Measurements from ENCODE around the gene WIPF2.

WIPF2 gene

DNA sequence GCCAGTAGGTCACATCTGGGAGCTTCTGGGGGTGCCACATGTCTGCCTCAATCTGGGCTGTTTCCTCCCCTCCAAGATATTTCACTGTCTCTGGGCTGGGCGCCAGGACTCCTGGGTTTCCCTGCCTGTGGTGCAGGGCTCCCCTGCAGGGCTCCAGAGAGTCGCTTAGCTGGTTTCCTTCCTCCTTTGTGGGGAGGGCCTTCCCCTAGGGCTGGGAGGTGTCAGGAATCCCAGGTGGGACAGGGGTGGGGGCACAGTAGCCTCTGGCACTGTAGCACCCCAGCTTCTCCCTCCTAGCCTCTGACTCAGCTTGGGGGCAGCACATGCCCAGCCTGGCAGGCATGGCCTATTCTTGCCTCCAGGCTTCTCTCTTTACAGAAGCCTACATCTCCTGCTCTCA, 92.5 kb downstream of the WIPF2 start:
- Histone ChIP-seq H3K4me3 (ENCODE audit: insufficient read length, low read depth) (no peak overlapping the region), H3K9ac (ENCODE audit: insufficient read length, low read depth) (no peak overlapping the region), H3K4me1 (ENCODE audit: insufficient read depth, insufficient read length) (peaks cover 37% of the 10 kb centered on the region), H3K9me3 (ENCODE audit: insufficient read depth, low read length) (no peaks in the 10 kb centered on the region), H3K36me3 (ENCODE audit: insufficient read depth, insufficient read length, low read length) (no peaks in the 10 kb centered on the region), H3K27me3 (ENCODE audit: insufficient read depth, insufficient read length) (peaks cover 7% of the 10 kb centered on the region)
- DNase-seq (ENCODE audit: low read depth, low spot score) = no peak
- TF ChIP-seq SUZ12 (IDR thresholded peaks at IDR 0.05; ENCODE audit: extremely low read depth, insufficient read depth, insufficient read length) = no peak

DNA sequence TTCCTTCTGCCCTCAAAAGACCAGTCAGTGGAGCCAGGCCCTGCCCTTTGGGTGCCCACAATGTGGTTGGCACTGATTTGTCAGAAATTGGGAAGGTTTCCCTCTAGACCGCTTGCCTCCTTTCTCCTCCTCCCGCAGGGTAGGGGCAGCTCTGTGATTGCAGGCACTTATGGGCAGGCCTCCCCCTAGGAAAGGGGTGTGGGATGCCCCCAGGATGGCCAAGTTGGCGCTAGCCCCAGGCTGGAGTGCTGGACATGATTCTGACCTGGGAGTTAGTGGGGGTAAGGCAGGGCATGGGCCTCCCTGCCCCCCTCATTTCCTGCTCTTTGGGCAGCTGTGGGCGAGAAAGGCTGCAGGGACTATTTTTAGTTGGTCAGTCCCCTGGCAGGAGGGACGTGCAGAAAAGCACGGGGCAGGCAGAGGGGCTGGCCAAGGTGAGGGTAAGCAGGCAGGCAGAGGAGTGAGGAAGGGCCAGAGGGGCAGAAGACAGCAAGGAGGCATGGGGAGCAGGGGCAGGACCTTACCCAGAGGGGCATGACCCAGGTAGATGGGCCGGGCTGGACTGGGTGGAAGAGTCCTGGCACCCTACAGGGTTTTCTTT, 93.1 kb downstream of the WIPF2 start:
- Histone ChIP-seq H3K9me3 (ENCODE audit: insufficient read depth, low read length) (no peaks in the 10 kb centered on the region), H3K4me3 (ENCODE audit: insufficient read length, low read depth) (no peak overlapping the region), H3K9ac (ENCODE audit: insufficient read length, low read depth) (no peak overlapping the region), H3K36me3 (ENCODE audit: insufficient read depth, insufficient read length, low read length) (no peaks in the 10 kb centered on the region), H3K27me3 (ENCODE audit: insufficient read depth, insufficient read length) (peaks cover 12% of the 10 kb centered on the region), H3K4me1 (ENCODE audit: insufficient read depth, insufficient read length) (peaks cover 38% of the 10 kb centered on the region)
- DNase-seq (ENCODE audit: low read depth, low spot score) = no peak
- no peak for TF ChIP-seq SUZ12 (IDR thresholded peaks at IDR 0.05; ENCODE audit: extremely low read depth, insufficient read depth, insufficient read length)
- no peak for TF ChIP-seq ZNF274 (IDR thresholded peaks at IDR 0.05; ENCODE audit: low read depth, low read length)
- TF ChIP-seq YY1 (IDR thresholded peaks at IDR 0.05; ENCODE audit: insufficient read depth, insufficient read length) = no peak

DNA sequence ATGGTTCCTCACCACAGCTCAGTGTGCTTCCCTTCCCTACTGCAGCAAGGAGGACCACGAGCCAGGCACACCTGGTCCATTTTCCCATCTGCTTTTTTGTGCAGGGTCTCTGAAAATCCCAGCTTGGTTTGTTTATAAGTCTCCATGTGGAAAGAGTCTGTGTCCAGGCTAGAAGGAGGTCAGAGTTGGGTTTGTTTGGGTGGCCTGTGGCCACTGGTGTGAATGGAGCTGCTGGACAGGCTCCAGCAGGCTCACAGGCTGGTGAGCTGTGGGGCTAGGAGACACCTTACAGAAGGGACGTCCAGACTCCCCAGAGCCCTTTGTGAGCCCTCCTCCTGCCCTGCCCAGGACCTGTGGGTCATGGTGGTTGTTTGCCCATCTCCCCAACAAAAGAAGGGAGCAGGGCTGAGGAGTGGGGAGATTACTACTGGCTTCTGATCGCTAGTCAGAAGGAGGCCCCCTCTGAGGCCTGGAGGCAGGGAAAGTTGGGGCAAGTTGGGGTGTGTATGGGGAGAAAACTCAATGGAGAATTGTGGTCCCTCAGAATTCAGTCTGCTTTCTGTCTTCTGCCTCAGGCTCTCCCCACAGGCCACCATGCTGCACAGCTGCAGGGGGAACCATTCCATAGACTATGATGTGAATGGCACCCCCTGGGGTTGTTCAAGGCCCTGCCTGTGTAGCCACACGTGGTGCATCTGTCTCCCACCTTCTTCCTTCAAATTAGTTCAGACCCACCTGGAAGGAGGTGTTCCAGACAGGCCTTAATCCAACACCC, 94.0 kb downstream of the WIPF2 start:
- peaks cover 31% of the 10 kb centered on the region for H3K4me1 ChIP-seq (ENCODE audit: insufficient read depth, insufficient read length)
- no peaks in the 10 kb centered on the region for H3K9me3 ChIP-seq (ENCODE audit: insufficient read depth, low read length)
- DNase-seq (ENCODE audit: low read depth, low spot score) = no peak
- no peak overlapping the region for H3K4me3 ChIP-seq (ENCODE audit: insufficient read length, low read depth)
- no peak overlapping the region for H3K9ac ChIP-seq (ENCODE audit: insufficient read length, low read depth)
- no peaks in the 10 kb centered on the region for H3K36me3 ChIP-seq (ENCODE audit: insufficient read depth, insufficient read length, low read length)
- no peak for TF ChIP-seq SUZ12 (IDR thresholded peaks at IDR 0.05; ENCODE audit: extremely low read depth, insufficient read depth, insufficient read length)
- TF ChIP-seq YY1 (IDR thresholded peaks at IDR 0.05; ENCODE audit: insufficient read depth, insufficient read length) = no peak
- no peak for TF ChIP-seq ZNF274 (IDR thresholded peaks at IDR 0.05; ENCODE audit: low read depth, low read length)
- H3K27me3 ChIP-seq (ENCODE audit: insufficient read depth, insufficient read length) = peaks cover 18% of the 10 kb centered on the region

DNA sequence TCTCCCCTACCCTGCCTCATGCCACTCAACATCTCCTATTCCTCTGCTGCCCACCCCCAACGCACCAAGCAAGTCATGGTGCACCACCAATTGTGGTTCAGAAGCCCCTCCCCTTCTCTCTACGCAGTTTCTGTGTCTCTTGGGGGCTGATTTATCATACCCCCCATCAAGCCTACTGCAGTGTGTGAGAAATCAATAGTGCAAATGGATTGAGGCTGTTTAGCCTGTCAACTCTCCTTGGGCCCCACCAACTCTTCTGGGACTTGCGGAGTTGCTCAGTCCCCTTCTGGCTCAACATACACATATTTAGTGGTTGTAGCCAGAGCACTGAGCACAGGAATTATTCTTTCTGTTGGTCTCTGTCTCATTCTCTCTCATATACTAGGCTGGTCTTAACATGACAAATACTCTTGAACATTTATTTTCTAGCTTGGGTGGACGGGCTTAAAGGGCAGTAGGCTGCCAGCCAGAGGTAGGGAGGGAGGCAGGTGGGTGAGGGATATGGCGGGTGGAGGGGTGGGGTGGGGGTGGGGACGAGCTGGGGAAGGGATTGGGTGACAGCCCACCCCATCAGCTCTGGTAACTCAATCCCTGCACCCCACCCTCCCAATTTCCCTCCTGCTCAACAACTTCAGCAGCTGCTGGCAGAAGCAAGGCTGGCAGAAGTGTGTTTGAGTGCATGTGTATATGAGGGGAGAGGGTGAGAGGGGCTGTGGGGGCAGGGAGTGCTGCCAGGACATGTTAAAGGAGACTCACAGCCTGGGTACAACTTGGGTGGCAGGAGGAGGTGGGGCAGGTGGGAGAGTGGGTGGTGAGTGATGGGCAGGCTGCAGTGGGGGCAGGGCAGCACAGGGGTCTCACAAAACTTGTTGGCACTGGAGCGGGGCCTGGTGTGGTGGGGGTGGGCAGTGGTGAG, 94.8 kb downstream of the WIPF2 start:
- DNase-seq (ENCODE audit: low read depth, low spot score) = no peak
- TF ChIP-seq SUZ12 (IDR thresholded peaks at IDR 0.05; ENCODE audit: extremely low read depth, insufficient read depth, insufficient read length) (no peak), YY1 (IDR thresholded peaks at IDR 0.05; ENCODE audit: insufficient read depth, insufficient read length) (no peak), ZNF274 (IDR thresholded peaks at IDR 0.05; ENCODE audit: low read depth, low read length) (no peak)

DNA sequence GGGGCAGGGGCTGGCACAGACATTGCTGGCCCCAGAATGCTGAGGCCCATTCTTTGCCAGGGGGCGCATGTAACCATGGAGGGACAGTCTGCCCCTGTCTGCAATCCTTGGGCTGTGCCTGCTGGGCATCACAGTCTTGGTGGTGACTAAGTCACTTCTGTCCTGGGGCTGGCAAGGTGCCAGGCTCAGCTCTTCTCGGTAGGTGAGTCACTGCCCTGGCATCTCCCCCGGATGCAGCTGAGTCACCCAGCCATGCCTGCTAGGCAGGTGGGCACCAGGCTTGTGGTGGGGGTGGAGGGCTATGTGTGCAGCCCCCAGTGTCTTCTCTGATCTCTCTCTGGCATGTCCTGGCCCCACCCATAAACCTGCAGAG, 95.5 kb downstream of the WIPF2 start:
- peaks cover 34% of the 10 kb centered on the region for H3K4me1 ChIP-seq (ENCODE audit: insufficient read depth, insufficient read length)
- no peak for DNase-seq (ENCODE audit: low read depth, low spot score)
- no peak for TF ChIP-seq ZNF274 (IDR thresholded peaks at IDR 0.05; ENCODE audit: low read depth, low read length)
- TF ChIP-seq YY1 (IDR thresholded peaks at IDR 0.05; ENCODE audit: insufficient read depth, insufficient read length) = no peak
- TF ChIP-seq SUZ12 (IDR thresholded peaks at IDR 0.05; ENCODE audit: extremely low read depth, insufficient read depth, insufficient read length) = no peak
- no peak overlapping the region for H3K4me3 ChIP-seq (ENCODE audit: insufficient read length, low read depth)
- H3K36me3 ChIP-seq (ENCODE audit: insufficient read depth, insufficient read length, low read length) = no peaks in the 10 kb centered on the region
- no peaks in the 10 kb centered on the region for H3K9me3 ChIP-seq (ENCODE audit: insufficient read depth, low read length)
- H3K9ac ChIP-seq (ENCODE audit: insufficient read length, low read depth) = no peak overlapping the region
- H3K27me3 ChIP-seq (ENCODE audit: insufficient read depth, insufficient read length) = peaks cover 25% of the 10 kb centered on the region

More for the DNA sequence above, 94.8 kb downstream of the WIPF2 start:
- peaks cover 22% of the 10 kb centered on the region for H3K27me3 ChIP-seq (ENCODE audit: insufficient read depth, insufficient read length)
- H3K9ac ChIP-seq (ENCODE audit: insufficient read length, low read depth) = no peak overlapping the region
- no peaks in the 10 kb centered on the region for H3K9me3 ChIP-seq (ENCODE audit: insufficient read depth, low read length)
- no peaks in the 10 kb centered on the region for H3K36me3 ChIP-seq (ENCODE audit: insufficient read depth, insufficient read length, low read length)
- H3K4me3 ChIP-seq (ENCODE audit: insufficient read length, low read depth) = no peak overlapping the region
- peaks cover 33% of the 10 kb centered on the region for H3K4me1 ChIP-seq (ENCODE audit: insufficient read depth, insufficient read length)

DNA sequence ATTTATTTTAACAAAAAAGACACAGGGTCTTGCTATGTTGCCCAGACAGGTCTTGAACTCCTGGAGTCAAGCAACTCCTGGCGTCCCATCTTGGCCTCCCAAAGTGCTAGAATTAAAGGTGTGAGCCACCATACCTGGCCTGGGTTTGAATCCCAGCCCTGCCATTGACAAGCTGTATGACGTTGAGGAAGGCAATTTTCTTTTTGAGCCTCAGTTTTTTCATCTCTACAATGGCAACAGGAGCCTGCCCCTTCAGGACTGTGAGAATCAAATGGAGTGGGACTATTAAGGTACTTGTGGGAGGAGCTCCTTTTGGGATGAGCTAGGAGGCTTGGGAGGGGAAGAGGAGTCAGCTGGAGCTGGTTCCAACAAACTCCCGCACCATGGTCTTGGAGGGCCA, 96.1 kb downstream of the WIPF2 start:
- no peaks in the 10 kb centered on the region for H3K36me3 ChIP-seq (ENCODE audit: insufficient read depth, insufficient read length, low read length)
- H3K9ac ChIP-seq (ENCODE audit: insufficient read length, low read depth) = no peak overlapping the region
- H3K9me3 ChIP-seq (ENCODE audit: insufficient read depth, low read length) = no peaks in the 10 kb centered on the region
- no peak for DNase-seq (ENCODE audit: low read depth, low spot score)
- H3K27me3 ChIP-seq (ENCODE audit: insufficient read depth, insufficient read length) = peaks cover 25% of the 10 kb centered on the region
- H3K4me3 ChIP-seq (ENCODE audit: insufficient read length, low read depth) = no peak overlapping the region
- H3K4me1 ChIP-seq (ENCODE audit: insufficient read depth, insufficient read length) = peaks cover 38% of the 10 kb centered on the region
- TF ChIP-seq SUZ12 (IDR thresholded peaks at IDR 0.05; ENCODE audit: extremely low read depth, insufficient read depth, insufficient read length) = no peak
- TF ChIP-seq ZNF274 (IDR thresholded peaks at IDR 0.05; ENCODE audit: low read depth, low read length) = no peak
- no peak for TF ChIP-seq YY1 (IDR thresholded peaks at IDR 0.05; ENCODE audit: insufficient read depth, insufficient read length)
